ENCODE measurements around the gene ATP11A. TPM values are rescaled to one million over a fixed set of nuclear protein-coding genes. Genes with fewer than 3 reads are reported as not detected.
A peak's percentile ranks its signal among the peaks of the same experiment; 100 is the strongest.

ATP11A gene
- total and polyA plus RNA-seq, 10 of the 15 experiments (the other 5 are each of a cell fraction or from before 2014, with no cell fraction given), result 1.4 to 69.6 (median 14.4) TPM

- 9% methylated on average over 22 of the region's 22 CpGs for WGBS (ENCODE audit: insufficient coverage, insufficient replicate concordance, low lambda C conversion rate, missing lambda C conversion rate)
- no peak overlapping the region for H3K9ac ChIP-seq (ENCODE audit: control insufficient read depth, insufficient read depth, low read length)
- DNase-seq (ENCODE audit: low read depth, low spot score), result no peak
- intact Hi-C loops (cut with micrococcal nuclease; ENCODE audit: unreplicated experiment) (no loop called here), in situ Hi-C loops (cut with MboI) (no loop called here)
- H3K4me3 ChIP-seq, result no peak overlapping the region
- no peak for FAIRE-seq
- H3K9me3 ChIP-seq (replicated peaks; ENCODE audit: control insufficient read depth, insufficient read depth, low read length), result no peaks in the 10 kb centered on the region
- no peak overlapping the region for H3K4me2 ChIP-seq (ENCODE audit: control insufficient read depth, insufficient read depth)
- ChIA-PET CTCF (interaction anchor here (0.9 kb wide), 1 partner anchor 252 kb away, joined by 3 read pairs; no protein-coding TSS in a partner anchor), RAD21 (ENCODE audit: unreplicated experiment) (interaction anchor here (0.6 kb wide), 1 partner anchor 111 kb away, joined by 3 read pairs; no protein-coding TSS in a partner anchor), SMC1A (ENCODE audit: uncharacterized antibody, unreplicated experiment) (interaction anchor here (1.0 to 1.1 kb wide), 2 partner anchors 14 to 18 kb away, joined by 3 read pairs; no protein-coding TSS in a partner anchor), POLR2A (no interaction called here)
- no peaks in the 10 kb centered on the region for H3K36me3 ChIP-seq (ENCODE audit: control insufficient read depth in 2 of 2, insufficient read depth in 2 of 2, low read length in 1 of 2)
- peaks cover 0 to 3% of the 10 kb centered on the region in 2 experiments; a peak in 3 of 4 replicates for H3K27me3 ChIP-seq (replicated peaks in 1 of 2; ENCODE audit: control insufficient read depth in 2 of 2, insufficient read depth in 2 of 2, low read length in 1 of 2)
- H3K4me1 ChIP-seq (ENCODE audit: control insufficient read depth, insufficient read depth, low read length), result no peaks in the 10 kb centered on the region
- ATAC-seq, result peak; percentile 24
- no peaks in the 10 kb centered on the region for H3K79me2 ChIP-seq (ENCODE audit: control insufficient read depth, insufficient read depth, low read length)
- BruUV-seq (replicated peaks), result no TSS peak
- no peak overlapping the region for H3K27ac ChIP-seq (ENCODE audit: control insufficient read depth, insufficient read depth)
- H4K20me1 ChIP-seq (ENCODE audit: control insufficient read depth, insufficient read depth), result no peaks in the 10 kb centered on the region
- no peak overlapping the region for H2AFZ ChIP-seq (ENCODE audit: control insufficient read depth, low read depth, low read length)
- peak; percentile 69; the same call in 1 of the 2 replicates for TF ChIP-seq SPI1 (IDR thresholded peaks at IDR 0.05; ENCODE audit: borderline replicate concordance, insufficient read depth, low read depth, low read length)
- TF ChIP-seq WRNIP1 (IDR thresholded peaks at IDR 0.05; ENCODE audit: borderline replicate concordance, low read depth, low read length), result no peak
- TF ChIP-seq SRF (IDR thresholded peaks at IDR 0.05; ENCODE audit: low read depth in 2 of 2, low read length in 2 of 2), result no peak
- no peak for TF ChIP-seq USF2 (IDR thresholded peaks at IDR 0.05; ENCODE audit: borderline replicate concordance, low read depth, low read length)
- TF ChIP-seq PRDM15 (CRISPR knock-in tag; IDR thresholded peaks at IDR 0.05), result no peak
- no peak for TF ChIP-seq E2F8 (IDR thresholded peaks at IDR 0.05; ENCODE audit: low read depth, partially characterized antibody)
- no peak for TF ChIP-seq BACH1 (IDR thresholded peaks at IDR 0.05; ENCODE audit: borderline replicate concordance)
- no peak for TF ChIP-seq EED (IDR thresholded peaks at IDR 0.05; ENCODE audit: low read depth)
- TF ChIP-seq ZNF217 (IDR thresholded peaks at IDR 0.05), result no peak
- TF ChIP-seq IKZF2 (IDR thresholded peaks at IDR 0.05), result peak; percentile 33 to 35; a peak in 2 of 4 replicates
- no peak for TF ChIP-seq CEBPB (IDR thresholded peaks at IDR 0.05; ENCODE audit: borderline replicate concordance in 1 of 2, low read depth in 2 of 2, low read length in 2 of 2)
- no peak for TF ChIP-seq RBBP5 (conservative IDR thresholded peaks at IDR 0.05)
- no peak for TF ChIP-seq SREBF1 (IDR thresholded peaks at IDR 0.05; ENCODE audit: low read length)
- no peak for TF ChIP-seq CHD4 (IDR thresholded peaks at IDR 0.05)
- no peak for TF ChIP-seq RB1 (IDR thresholded peaks at IDR 0.05; ENCODE audit: borderline replicate concordance)
- no peak for TF ChIP-seq SMARCA5 (IDR thresholded peaks at IDR 0.05)
Measured at GRCh38 chr13:112892426-112893206, 202.8 kb downstream of the ATP11A start.

Measured in GM12878 (cell line).